ENCODE data around the gene EXOC2. TPM values are rescaled to one million over a fixed set of nuclear protein-coding genes. Genes with fewer than 3 reads are reported as not detected.

EXOC2 gene
- total RNA-seq, 1 donor from 2014 or later, result 46.5 TPM

DNA sequence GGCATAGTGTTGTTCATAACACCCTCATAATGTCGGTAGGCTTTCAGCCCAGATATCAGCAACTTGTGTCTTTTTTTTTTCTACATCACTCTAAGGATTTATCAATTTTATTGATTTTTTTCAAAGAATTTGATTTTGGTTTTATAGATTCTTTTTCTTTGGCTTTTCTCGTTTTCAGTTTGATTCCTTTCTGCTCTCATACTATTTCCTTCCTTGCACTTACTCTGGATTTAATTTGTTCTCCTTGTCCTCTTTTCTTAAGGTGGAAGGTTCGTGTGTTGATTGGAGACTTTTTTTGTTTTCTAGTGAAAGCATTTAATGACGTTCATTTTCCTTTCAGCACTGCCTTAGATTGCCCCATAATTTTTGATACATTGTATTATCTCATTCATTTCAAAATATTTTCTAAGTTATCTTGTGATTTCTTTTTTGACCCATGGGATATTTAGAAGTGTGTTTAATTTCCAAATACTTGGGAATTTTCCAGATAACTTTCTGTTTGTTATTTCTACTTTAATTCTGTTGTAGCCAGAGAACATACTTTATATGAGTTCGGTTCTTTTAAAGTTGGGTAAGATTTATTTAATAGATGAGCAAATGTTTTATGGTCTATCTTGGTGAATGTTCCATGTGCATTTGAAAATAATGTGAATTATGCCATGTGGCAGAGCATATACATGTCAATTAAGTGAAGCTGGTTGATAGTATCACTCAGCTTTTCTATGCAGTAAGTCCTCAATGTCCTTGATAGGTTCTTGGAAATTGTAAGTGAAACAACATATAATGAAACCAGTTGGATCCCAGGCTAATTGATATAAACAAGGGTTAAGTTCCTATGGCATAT lies 238.6 kb downstream of the EXOC2 start:
- peaks cover 12% of the 10 kb centered on the region for H3K9me3 Mint-ChIP-seq
- no peaks in the 10 kb centered on the region for H3K27me3 ChIP-seq
- no peak for DNase-seq (ENCODE audit: low spot score)

DNA sequence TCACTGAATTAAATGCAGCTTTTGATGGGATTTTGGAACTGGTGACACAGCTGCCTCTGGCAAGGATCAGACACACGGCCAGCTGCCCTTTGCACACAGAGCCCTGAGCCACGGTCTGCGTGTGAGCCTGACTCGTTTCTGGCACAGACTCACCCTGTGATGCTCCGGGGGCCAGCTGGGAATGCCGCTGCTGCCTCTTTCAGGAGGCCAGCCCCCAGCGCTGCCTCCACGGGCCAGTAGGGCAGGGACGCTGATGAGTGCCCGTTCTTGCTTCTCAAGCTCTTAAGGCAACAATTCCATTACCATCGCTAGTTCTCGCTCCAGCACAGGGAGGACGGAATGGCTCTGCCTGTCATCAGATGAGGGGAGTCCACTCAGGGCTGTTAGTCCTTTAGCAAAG lies 239.8 kb downstream of the EXOC2 start:
- Mint-ChIP-seq H3K9me3 (peaks cover 14% of the 10 kb centered on the region), H3K27ac (no peak overlapping the region), H3K4me1 (no peaks in the 10 kb centered on the region), H3K36me3 (no peaks in the 10 kb centered on the region), H3K4me3 (no peak overlapping the region), H3K27me3 (ENCODE audit: insufficient read depth, low read depth) (peaks cover 7% of the 10 kb centered on the region)
- Histone ChIP-seq H3K79me2 (ENCODE audit: low read depth) (no peaks in the 10 kb centered on the region), H3F3A (ENCODE audit: low read depth) (no peaks in the 10 kb centered on the region), H3K4me3 (no peak overlapping the region), H2AFZ (replicated peaks) (no peak overlapping the region), H3K27ac (no peak overlapping the region), H3K9ac (no peak overlapping the region), H3K36me3 (no peaks in the 10 kb centered on the region), H3K4me1 (no peaks in the 10 kb centered on the region), H3K27me3 (no peaks in the 10 kb centered on the region), H4K20me1 (ENCODE audit: low read depth) (no peaks in the 10 kb centered on the region), H3K4me2 (no peak overlapping the region), H3K9me3 (ENCODE audit: low read depth) (no peaks in the 10 kb centered on the region)
- DNase-seq (ENCODE audit: low spot score), result no peak
- TF ChIP-seq EZH2 (IDR thresholded peaks at IDR 0.05), result no peak

More for the DNA sequence above, 238.6 kb downstream of the EXOC2 start:
- no peaks in the 10 kb centered on the region for H3F3A ChIP-seq (ENCODE audit: low read depth)
- H4K20me1 ChIP-seq (ENCODE audit: low read depth), result no peaks in the 10 kb centered on the region
- H3K79me2 ChIP-seq (ENCODE audit: low read depth), result no peaks in the 10 kb centered on the region
- H3K9ac ChIP-seq, result no peak overlapping the region
- Mint-ChIP-seq H3K4me1 (no peaks in the 10 kb centered on the region), H3K4me3 (no peak overlapping the region), H3K27me3 (ENCODE audit: insufficient read depth, low read depth) (peaks cover 7% of the 10 kb centered on the region), H3K36me3 (no peaks in the 10 kb centered on the region), H3K27ac (no peak overlapping the region)
- no peaks in the 10 kb centered on the region for H3K36me3 ChIP-seq
- H3K4me3 ChIP-seq, result no peak overlapping the region
- no peak overlapping the region for H3K4me2 ChIP-seq
- no peak overlapping the region for H3K27ac ChIP-seq
- H2AFZ ChIP-seq (replicated peaks), result no peak overlapping the region
- H3K4me1 ChIP-seq, result no peaks in the 10 kb centered on the region
- no peak for TF ChIP-seq EZH2 (IDR thresholded peaks at IDR 0.05)
- TF ChIP-seq, protein P1, sequence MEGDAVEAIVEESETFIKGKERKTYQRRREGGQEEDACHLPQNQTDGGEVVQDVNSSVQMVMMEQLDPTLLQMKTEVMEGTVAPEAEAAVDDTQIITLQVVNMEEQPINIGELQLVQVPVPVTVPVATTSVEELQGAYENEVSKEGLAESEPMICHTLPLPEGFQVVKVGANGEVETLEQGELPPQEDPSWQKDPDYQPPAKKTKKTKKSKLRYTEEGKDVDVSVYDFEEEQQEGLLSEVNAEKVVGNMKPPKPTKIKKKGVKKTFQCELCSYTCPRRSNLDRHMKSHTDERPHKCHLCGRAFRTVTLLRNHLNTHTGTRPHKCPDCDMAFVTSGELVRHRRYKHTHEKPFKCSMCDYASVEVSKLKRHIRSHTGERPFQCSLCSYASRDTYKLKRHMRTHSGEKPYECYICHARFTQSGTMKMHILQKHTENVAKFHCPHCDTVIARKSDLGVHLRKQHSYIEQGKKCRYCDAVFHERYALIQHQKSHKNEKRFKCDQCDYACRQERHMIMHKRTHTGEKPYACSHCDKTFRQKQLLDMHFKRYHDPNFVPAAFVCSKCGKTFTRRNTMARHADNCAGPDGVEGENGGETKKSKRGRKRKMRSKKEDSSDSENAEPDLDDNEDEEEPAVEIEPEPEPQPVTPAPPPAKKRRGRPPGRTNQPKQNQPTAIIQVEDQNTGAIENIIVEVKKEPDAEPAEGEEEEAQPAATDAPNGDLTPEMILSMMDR (IDR thresholded peaks at IDR 0.05), result no peak
- no peak for TF ChIP-seq EZH2phosphoT487 (IDR thresholded peaks at IDR 0.05)
- H3K9me3 ChIP-seq (ENCODE audit: low read depth), result no peaks in the 10 kb centered on the region

DNA sequence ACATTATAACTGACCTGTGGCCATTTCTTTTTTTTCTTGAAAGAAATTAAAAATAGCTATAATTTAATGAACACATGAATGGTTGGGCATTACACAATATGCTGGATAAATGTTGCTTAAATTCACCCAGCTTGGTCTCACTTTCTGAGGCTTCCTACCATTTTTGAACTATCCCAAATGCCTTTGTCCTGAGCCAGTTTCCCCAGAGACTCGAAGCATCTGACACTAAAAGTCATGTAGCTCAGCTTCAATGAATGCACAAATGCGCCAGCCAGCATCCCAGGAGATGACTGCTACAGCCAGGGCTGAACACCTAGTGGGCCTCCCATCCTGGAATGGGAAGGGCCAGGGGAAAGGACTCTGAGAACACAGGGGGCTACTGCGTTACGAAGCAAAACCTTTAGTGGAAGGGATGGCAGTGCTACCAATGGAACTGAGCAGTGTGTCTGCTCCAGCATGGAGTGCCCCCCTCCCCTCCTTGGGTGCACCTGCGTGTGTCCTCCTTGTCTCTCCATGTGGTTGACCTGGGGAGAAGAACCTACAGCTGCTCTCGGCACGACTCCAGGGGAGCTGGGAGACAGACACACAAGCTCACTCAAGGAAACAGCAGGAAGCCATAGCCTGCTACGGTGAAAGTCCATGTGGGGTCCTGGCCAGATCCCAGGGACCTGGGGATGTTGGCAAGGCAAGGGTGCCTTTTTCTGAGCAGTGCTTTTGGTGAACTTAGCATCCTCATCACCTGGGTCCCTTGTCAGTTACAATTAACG lies 240.5 kb downstream of the EXOC2 start:
- H3K27me3 ChIP-seq, result no peaks in the 10 kb centered on the region
- no peak overlapping the region for H3K4me3 ChIP-seq
- Mint-ChIP-seq H3K36me3 (no peaks in the 10 kb centered on the region), H3K27ac (no peak overlapping the region), H3K4me1 (no peaks in the 10 kb centered on the region), H3K9me3 (peaks cover 13% of the 10 kb centered on the region), H3K4me3 (no peak overlapping the region), H3K27me3 (ENCODE audit: insufficient read depth, low read depth) (peaks cover 7% of the 10 kb centered on the region)
- no peak overlapping the region for H2AFZ ChIP-seq (replicated peaks)
- no peaks in the 10 kb centered on the region for H3K36me3 ChIP-seq
- no peaks in the 10 kb centered on the region for H3K4me1 ChIP-seq
- H3F3A ChIP-seq (ENCODE audit: low read depth), result no peaks in the 10 kb centered on the region
- H3K27ac ChIP-seq, result no peak overlapping the region
- H3K9ac ChIP-seq, result no peak overlapping the region
- DNase-seq (ENCODE audit: low spot score), result no peak
- no peaks in the 10 kb centered on the region for H3K79me2 ChIP-seq (ENCODE audit: low read depth)
- no peak overlapping the region for H3K4me2 ChIP-seq
- H4K20me1 ChIP-seq (ENCODE audit: low read depth), result no peaks in the 10 kb centered on the region
- TF ChIP-seq EZH2phosphoT487 (IDR thresholded peaks at IDR 0.05), result no peak
- TF ChIP-seq, protein P1 (IDR thresholded peaks at IDR 0.05), result no peak
- TF ChIP-seq EZH2 (IDR thresholded peaks at IDR 0.05), result no peak
- no peaks in the 10 kb centered on the region for H3K9me3 ChIP-seq (ENCODE audit: low read depth)
